Measurements from ENCODE around the gene EVX1. TPM values are rescaled to one million over a fixed set of nuclear protein-coding genes. Genes with fewer than 3 reads are reported as not detected.

Gene EVX1
- total RNA-seq, 1 experiment from 2014 or later = not detected

GRCh38 chr7:27208998-27209397, 33.6 kb upstream of the EVX1 start:
- no peak overlapping the region for H2BK20ac ChIP-seq (ENCODE audit: low read depth, low read length, poor library complexity, severe bottlenecking)
- no peaks in the 10 kb centered on the region for H3K4me1 ChIP-seq (ENCODE audit: insufficient read depth, low read length)
- no peak overlapping the region for H2BK15ac ChIP-seq (ENCODE audit: low read depth, low read length)
- no peak overlapping the region for H3K27ac ChIP-seq (ENCODE audit: insufficient read length, low read depth, low read length)
- H2BK5ac ChIP-seq (ENCODE audit: insufficient read length, low read length) = no peak overlapping the region
- peaks cover 8% of the 10 kb centered on the region for H3K23me2 ChIP-seq (ENCODE audit: insufficient read length, low read depth, low read length, poor library complexity, severe bottlenecking)
- H3K27me3 ChIP-seq (ENCODE audit: insufficient read depth, low read length) = peaks cover 100% of the 10 kb centered on the region
- peaks cover 100% of the 10 kb centered on the region for H3K27me3 Mint-ChIP-seq (ENCODE audit: low read depth)
- H3T11ph ChIP-seq (ENCODE audit: low read length) = no peak overlapping the region
- H3K4me3 Mint-ChIP-seq = no peak overlapping the region
- H3K4ac ChIP-seq (ENCODE audit: low read depth, low read length) = no peak overlapping the region
- no peaks in the 10 kb centered on the region for H4K20me1 ChIP-seq (ENCODE audit: control insufficient read depth, insufficient read depth, insufficient read length)
- no peak overlapping the region for H2BK120ac ChIP-seq (ENCODE audit: low read depth, low read length, poor library complexity, severe bottlenecking)
- H3K36me3 Mint-ChIP-seq (ENCODE audit: insufficient read depth in 1 of 3, low read depth in 3 of 3) = peaks cover 0 to 1% (median 0%) of the 10 kb centered on the region in 3 experiments; a peak in 1 of 7 replicates
- no peak overlapping the region for H3K14ac ChIP-seq (ENCODE audit: insufficient read depth, low read length)
- no peaks in the 10 kb centered on the region for H3K79me2 ChIP-seq (ENCODE audit: insufficient read depth, low read length)
- no peak overlapping the region for H4K8ac ChIP-seq (replicated peaks; ENCODE audit: insufficient read length, low read depth, low read length)
- TF ChIP-seq, protein P1, sequence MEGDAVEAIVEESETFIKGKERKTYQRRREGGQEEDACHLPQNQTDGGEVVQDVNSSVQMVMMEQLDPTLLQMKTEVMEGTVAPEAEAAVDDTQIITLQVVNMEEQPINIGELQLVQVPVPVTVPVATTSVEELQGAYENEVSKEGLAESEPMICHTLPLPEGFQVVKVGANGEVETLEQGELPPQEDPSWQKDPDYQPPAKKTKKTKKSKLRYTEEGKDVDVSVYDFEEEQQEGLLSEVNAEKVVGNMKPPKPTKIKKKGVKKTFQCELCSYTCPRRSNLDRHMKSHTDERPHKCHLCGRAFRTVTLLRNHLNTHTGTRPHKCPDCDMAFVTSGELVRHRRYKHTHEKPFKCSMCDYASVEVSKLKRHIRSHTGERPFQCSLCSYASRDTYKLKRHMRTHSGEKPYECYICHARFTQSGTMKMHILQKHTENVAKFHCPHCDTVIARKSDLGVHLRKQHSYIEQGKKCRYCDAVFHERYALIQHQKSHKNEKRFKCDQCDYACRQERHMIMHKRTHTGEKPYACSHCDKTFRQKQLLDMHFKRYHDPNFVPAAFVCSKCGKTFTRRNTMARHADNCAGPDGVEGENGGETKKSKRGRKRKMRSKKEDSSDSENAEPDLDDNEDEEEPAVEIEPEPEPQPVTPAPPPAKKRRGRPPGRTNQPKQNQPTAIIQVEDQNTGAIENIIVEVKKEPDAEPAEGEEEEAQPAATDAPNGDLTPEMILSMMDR (conservative IDR thresholded peaks at IDR 0.05) = no peak
- no peak overlapping the region for H3K27ac Mint-ChIP-seq
- no CpG with 5 or more reads among the region's 4 CpGs for WGBS (ENCODE audit: extremely low coverage, insufficient read length, low lambda C conversion rate)
- H3K4me2 ChIP-seq (ENCODE audit: insufficient read depth, insufficient read length, low read length) = no peak overlapping the region
- H3K9ac ChIP-seq (ENCODE audit: extremely low read depth, insufficient read length, low read length) = no peak overlapping the region
- H3K4me1 Mint-ChIP-seq = peaks cover 10 to 20% of the 10 kb centered on the region in 2 experiments
- no peak overlapping the region for H4K5ac ChIP-seq (ENCODE audit: insufficient read length, low read depth, low read length)
- no peak overlapping the region for H2AK5ac ChIP-seq (ENCODE audit: insufficient read length, low read length)
- H4K91ac ChIP-seq (ENCODE audit: insufficient read length, low read depth, low read length) = no peak overlapping the region
- H3K18ac ChIP-seq (ENCODE audit: insufficient read length, low read depth, low read length) = no peak overlapping the region
- no peaks in the 10 kb centered on the region for H3K9me3 ChIP-seq (ENCODE audit: control insufficient read depth, low read depth, low read length)
- DNase-seq = no peak
- H2BK12ac ChIP-seq (ENCODE audit: insufficient read length, low read depth, low read length) = no peak overlapping the region
- no peak overlapping the region for H3K23ac ChIP-seq (ENCODE audit: insufficient read length, low read depth, low read length)
- no peak overlapping the region for H3K56ac ChIP-seq (ENCODE audit: insufficient read length, low read depth, low read length)
- H3K9me3 Mint-ChIP-seq = peaks cover 3 to 8% of the 10 kb centered on the region in 2 experiments; a peak in 3 of 5 replicates
- H3K79me1 ChIP-seq (ENCODE audit: insufficient read depth, low read depth, low read length, poor library complexity, severe bottlenecking) = no peaks in the 10 kb centered on the region
- no peak overlapping the region for H2AFZ ChIP-seq (ENCODE audit: low read length)
